Liver (tissue), 9 donors: ENCODE data around the gene UBE3B. TPM values are rescaled to one million over a fixed set of nuclear protein-coding genes. Genes with fewer than 3 reads are reported as not detected.

Experiments used
- DNase-seq: peaks from one replicate; pipeline ENCODE4 v3.0.0-alpha.2; 2017; ENCODE audit warnings: low spot score
- H3K27ac ChIP-seq, 2 donors: one replicate each; pipeline ENCODE4 v1.7.0; 2013; ENCODE audit warnings: inconsistent platforms in 2 of 2, low read length in 2 of 2, control low read depth in 1 of 2, low read depth in 1 of 2, mild to moderate bottlenecking in 1 of 2
- H3K27me3 ChIP-seq, 4 donors: one replicate each; pipeline versions ENCODE4 v1.6.1 to v1.7.0; 2013; ENCODE audit warnings: low read length in 3 of 4, inconsistent platforms in 1 of 4, mild to moderate bottlenecking in 1 of 4, moderate library complexity in 1 of 4; ENCODE audit not compliant: control insufficient read depth in 4 of 4, insufficient read depth in 4 of 4
- H3K36me3 ChIP-seq, 4 donors: one replicate each; pipeline versions ENCODE4 v1.6.1 to v1.7.0; 2013; ENCODE audit warnings: low read length in 3 of 4, mild to moderate bottlenecking in 3 of 4, low read depth in 1 of 4, moderate library complexity in 1 of 4; ENCODE audit not compliant: control insufficient read depth in 4 of 4, insufficient read depth in 3 of 4
- H3K4me1 ChIP-seq, 4 donors: one replicate each; pipeline versions ENCODE4 v1.6.1 to v1.7.0; 2013; ENCODE audit warnings: low read length in 3 of 4, mild to moderate bottlenecking in 3 of 4, moderate library complexity in 1 of 4; ENCODE audit not compliant: control insufficient read depth in 4 of 4, insufficient read depth in 4 of 4
- H3K4me3 ChIP-seq, 3 donors: one replicate each; pipeline versions ENCODE4 v1.6.1 to v1.7.0; 2013; ENCODE audit warnings: low read length in 3 of 3, control low read depth in 1 of 3, low read depth in 1 of 3, mild to moderate bottlenecking in 1 of 3
- H3K9ac ChIP-seq, 2 donors: one replicate each; pipeline ENCODE4 v1.7.0; 2013; ENCODE audit warnings: low read length in 2 of 2, mild to moderate bottlenecking in 2 of 2, moderate library complexity in 2 of 2, control low read depth in 1 of 2, low read depth in 1 of 2
- H3K9me3 ChIP-seq, 4 donors: one replicate each; pipeline versions ENCODE4 v1.6.1 to v1.7.0; 2013; ENCODE audit warnings: low read length in 3 of 4; ENCODE audit not compliant: control insufficient read depth in 4 of 4
- EGR1 ChIP-seq, 2 donors: IDR thresholded peaks; 2 replicates each; pipeline ENCODE4 v1.6.1; 2016 to 2018; ENCODE audit warnings: antibody characterized with exemption in 2 of 2, low read depth in 2 of 2
- FOXA1 ChIP-seq: IDR thresholded peaks from 2 replicates; pipeline ENCODE4 v1.6.1; 2016; ENCODE audit warnings: antibody characterized with exemption
- FOXA2 ChIP-seq: IDR thresholded peaks from 2 replicates; pipeline ENCODE4 v1.6.1; 2016; ENCODE audit warnings: antibody characterized with exemption
- GABPA ChIP-seq, 2 donors: IDR thresholded peaks in 1 of 2; conservative IDR thresholded peaks in 1 of 2; 2 replicates each; pipeline ENCODE4 v1.6.1; 2016; ENCODE audit warnings: antibody characterized with exemption in 2 of 2, mild to moderate bottlenecking in 1 of 2, moderate library complexity in 1 of 2
- HNF4A ChIP-seq, 2 donors: conservative IDR thresholded peaks; 2 replicates each; pipeline ENCODE4 v1.6.1; 2016; ENCODE audit warnings: antibody characterized with exemption in 2 of 2, mild to moderate bottlenecking in 2 of 2
- HNF4G ChIP-seq: IDR thresholded peaks from 2 replicates; pipeline ENCODE4 v1.6.1; 2016; ENCODE audit warnings: antibody characterized with exemption
- JUND ChIP-seq, 2 donors: IDR thresholded peaks; 2 replicates each; pipeline ENCODE4 v1.6.1; 2016; ENCODE audit warnings: antibody characterized with exemption in 2 of 2
- NR2F2 ChIP-seq: IDR thresholded peaks from 2 replicates; pipeline ENCODE4 v1.6.1; 2016; ENCODE audit warnings: antibody characterized with exemption
- RAD21 ChIP-seq, 2 donors: IDR thresholded peaks; 2 replicates each; pipeline ENCODE4 v1.6.1; 2016; ENCODE audit warnings: antibody characterized with exemption in 2 of 2, mild to moderate bottlenecking in 2 of 2
- REST ChIP-seq: IDR thresholded peaks from 2 replicates; pipeline ENCODE4 v1.6.1; 2016; ENCODE audit warnings: antibody characterized with exemption, mild to moderate bottlenecking
- RXRA ChIP-seq, 2 donors: IDR thresholded peaks; 2 replicates each; pipeline ENCODE4 v1.6.1; 2017 to 2018; ENCODE audit warnings: antibody characterized with exemption in 2 of 2, mild to moderate bottlenecking in 1 of 2
- SP1 ChIP-seq: IDR thresholded peaks from 2 replicates; pipeline ENCODE4 v1.6.1; 2018; ENCODE audit warnings: antibody characterized with exemption, mild to moderate bottlenecking
- TAF1 ChIP-seq: conservative IDR thresholded peaks from 2 replicates; pipeline ENCODE4 v1.6.1; 2016; ENCODE audit warnings: antibody characterized with exemption, mild to moderate bottlenecking
- YY1 ChIP-seq: IDR thresholded peaks from 2 replicates; pipeline ENCODE4 v1.6.1; 2016; ENCODE audit warnings: antibody characterized with exemption, mild to moderate bottlenecking
- ZBTB33 ChIP-seq: IDR thresholded peaks from 2 replicates; pipeline ENCODE4 v1.6.1; 2016; ENCODE audit warnings: antibody characterized with exemption
- WGBS: extraction: QIAGEN DNeasy Blood & Tissue Kit; methylation state at CpG from one replicate; pipeline ENCODE4 v1.1.7; 2013; 5-methylcytosine and 5-hydroxymethylcytosine counted together
- polyA plus RNA-seq, 2 donors: library from polyadenylated mRNA; stranded (reverse) in 1 of 2; unstranded in 1 of 2; fragments of 200-250 nt in 1 of 2; fragments of >200 nt in 1 of 2; fragmentation: Nextera tagmentation in 1 of 2; extraction: Ambion mirVana in 1 of 2; gene quantifications; one replicate each; pipeline versions ENCODE4 v1.2.1 to v1.2.3, GENCODE V29; 2013 to 2015
- total RNA-seq, 2 donors: library from RNA; depleted of rRNA; stranded (reverse); fragments of >200 nt; gene quantifications; one replicate each; pipeline ENCODE4 v1.2.3, GENCODE V29; 2014
- TF ChIP-seq, protein P1 (sequence below): IDR thresholded peaks from 2 replicates; pipeline ENCODE4 v1.6.1; 2016; ENCODE audit warnings: antibody characterized with exemption
- TF ChIP-seq, protein P2 (sequence below): fragments of 150-350 bp; IDR thresholded peaks from 2 replicates; pipeline ENCODE4 v1.5.1; 2017; ENCODE audit warnings: improper control_type of control experiment, low read depth, low read length; ENCODE audit not compliant: missing input control
- TF ChIP-seq, protein P3 (sequence below): IDR thresholded peaks from 2 replicates; pipeline ENCODE4 v1.6.1; 2016; ENCODE audit warnings: antibody characterized with exemption
- donor health status: healthy.
- donor health status: healthy.
- donor health status: healthy.
- donor health status: healthy.
- donor health status: healthy.

UBE3B gene
- total and polyA plus RNA-seq, 4 donors, result 9.3 to 43.4 (median 24.1) TPM

DNA sequence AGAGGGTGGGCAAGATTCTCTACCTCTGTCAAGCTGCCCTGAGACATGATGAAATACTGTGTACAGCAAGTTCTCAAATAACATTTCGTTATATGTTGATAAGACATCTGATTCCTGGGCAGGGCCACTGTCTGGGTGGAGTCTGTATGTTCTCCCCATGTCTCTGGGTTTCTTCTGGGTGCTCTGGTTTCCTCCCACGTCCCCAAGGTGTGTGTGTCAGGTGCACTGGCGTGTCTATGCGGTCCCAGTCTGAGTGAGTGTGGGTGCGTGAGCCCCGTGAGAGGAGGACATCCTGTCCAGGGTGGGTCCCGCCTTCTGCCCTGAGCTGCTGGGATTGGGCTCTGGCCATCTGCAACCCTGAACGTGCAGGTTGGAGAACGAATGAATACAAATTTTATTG is 30.0 kb upstream of the UBE3B start:
- 84% methylated on average over 9 of the region's 9 CpGs for WGBS
- peaks cover 4 to 18% (median 9%) of the 10 kb centered on the region in 4 donors for H3K36me3 ChIP-seq
- peaks cover 0 to 9% (median 4%) of the 10 kb centered on the region in 4 donors for H3K4me1 ChIP-seq
- no peaks in the 10 kb centered on the region for H3K27me3 ChIP-seq
- H3K4me3 ChIP-seq, result no peak overlapping the region
- H3K9me3 ChIP-seq, result no peaks in the 10 kb centered on the region
- no peak for TF ChIP-seq FOXA1
- no peak for TF ChIP-seq REST
- TF ChIP-seq, protein P1, sequence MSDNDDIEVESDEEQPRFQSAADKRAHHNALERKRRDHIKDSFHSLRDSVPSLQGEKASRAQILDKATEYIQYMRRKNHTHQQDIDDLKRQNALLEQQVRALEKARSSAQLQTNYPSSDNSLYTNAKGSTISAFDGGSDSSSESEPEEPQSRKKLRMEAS, result no peak
- no peak for TF ChIP-seq FOXA2
- TF ChIP-seq ZBTB33, result no peak
- TF ChIP-seq JUND (IDR thresholded peaks at IDR 0.05), result no peak
- no peak for TF ChIP-seq GABPA (IDR thresholded peaks at IDR 0.05 in 1 of 2, conservative IDR thresholded peaks at IDR 0.05 in 1 of 2)
- TF ChIP-seq, protein P2, sequence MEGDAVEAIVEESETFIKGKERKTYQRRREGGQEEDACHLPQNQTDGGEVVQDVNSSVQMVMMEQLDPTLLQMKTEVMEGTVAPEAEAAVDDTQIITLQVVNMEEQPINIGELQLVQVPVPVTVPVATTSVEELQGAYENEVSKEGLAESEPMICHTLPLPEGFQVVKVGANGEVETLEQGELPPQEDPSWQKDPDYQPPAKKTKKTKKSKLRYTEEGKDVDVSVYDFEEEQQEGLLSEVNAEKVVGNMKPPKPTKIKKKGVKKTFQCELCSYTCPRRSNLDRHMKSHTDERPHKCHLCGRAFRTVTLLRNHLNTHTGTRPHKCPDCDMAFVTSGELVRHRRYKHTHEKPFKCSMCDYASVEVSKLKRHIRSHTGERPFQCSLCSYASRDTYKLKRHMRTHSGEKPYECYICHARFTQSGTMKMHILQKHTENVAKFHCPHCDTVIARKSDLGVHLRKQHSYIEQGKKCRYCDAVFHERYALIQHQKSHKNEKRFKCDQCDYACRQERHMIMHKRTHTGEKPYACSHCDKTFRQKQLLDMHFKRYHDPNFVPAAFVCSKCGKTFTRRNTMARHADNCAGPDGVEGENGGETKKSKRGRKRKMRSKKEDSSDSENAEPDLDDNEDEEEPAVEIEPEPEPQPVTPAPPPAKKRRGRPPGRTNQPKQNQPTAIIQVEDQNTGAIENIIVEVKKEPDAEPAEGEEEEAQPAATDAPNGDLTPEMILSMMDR, result no peak
- TF ChIP-seq RAD21 (IDR thresholded peaks at IDR 0.05), result no peak
- TF ChIP-seq SP1, result no peak
- TF ChIP-seq EGR1 (IDR thresholded peaks at IDR 0.05; ENCODE audit: low read depth in 2 of 2), result no peak
- no peak for TF ChIP-seq HNF4G
- TF ChIP-seq HNF4A (conservative IDR thresholded peaks at IDR 0.05), result no peak
- TF ChIP-seq, protein P3, sequence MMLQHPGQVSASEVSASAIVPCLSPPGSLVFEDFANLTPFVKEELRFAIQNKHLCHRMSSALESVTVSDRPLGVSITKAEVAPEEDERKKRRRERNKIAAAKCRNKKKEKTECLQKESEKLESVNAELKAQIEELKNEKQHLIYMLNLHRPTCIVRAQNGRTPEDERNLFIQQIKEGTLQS, result no peak
- TF ChIP-seq RXRA (IDR thresholded peaks at IDR 0.05), result no peak
- no peak for TF ChIP-seq TAF1
- TF ChIP-seq YY1, result no peak
- no peak for TF ChIP-seq NR2F2
- no peak overlapping the region for H3K9ac ChIP-seq
- H3K27ac ChIP-seq, result no peak overlapping the region
- no peak for DNase-seq
